ENCODE measurements around the gene IRX4.

IRX4 gene

GRCh38 chr5:1889321-1890065 lies 6.8 kb upstream of the IRX4 start:
- DNase-seq = no peak

DNA sequence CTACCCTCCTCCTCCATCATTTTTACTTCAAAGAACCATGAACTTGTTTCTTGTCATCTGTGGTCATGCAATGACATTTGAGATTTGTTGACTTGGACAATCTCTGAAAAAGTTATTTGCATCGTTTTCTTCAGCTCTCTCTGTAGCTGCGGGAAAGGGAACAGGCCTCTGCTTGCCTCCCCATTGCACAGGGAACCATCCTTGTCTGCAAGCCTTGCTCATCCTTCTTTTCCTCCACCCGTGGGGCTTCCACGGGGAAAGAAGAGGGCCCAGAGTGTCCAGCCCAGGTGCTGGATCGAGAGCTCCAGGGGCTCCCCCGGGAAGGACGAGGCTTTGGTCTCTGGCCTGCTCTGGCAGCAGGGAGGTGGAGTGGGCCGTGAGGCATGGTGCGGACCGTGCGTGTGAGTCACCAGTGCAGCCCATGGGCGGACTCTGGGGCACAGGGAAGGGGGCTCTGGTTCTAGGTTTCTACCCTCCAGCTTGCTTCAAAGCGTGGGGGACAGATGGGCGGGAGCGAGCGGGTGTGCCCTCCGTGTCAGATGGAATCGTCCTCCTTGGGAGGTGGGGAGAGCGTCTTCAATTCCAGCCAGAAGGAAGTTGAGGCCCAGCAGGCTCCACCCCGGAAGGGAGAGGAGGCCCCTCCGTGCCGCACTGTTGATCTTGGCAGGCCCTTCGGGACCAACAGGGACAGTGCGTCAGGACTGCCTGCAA lies 6.0 kb upstream of the IRX4 start:
- DNase-seq = no peak

- no peak for DNase-seq
Observed at GRCh38 chr5:1887588-1888360, 5.0 kb upstream of the IRX4 start.

DNA sequence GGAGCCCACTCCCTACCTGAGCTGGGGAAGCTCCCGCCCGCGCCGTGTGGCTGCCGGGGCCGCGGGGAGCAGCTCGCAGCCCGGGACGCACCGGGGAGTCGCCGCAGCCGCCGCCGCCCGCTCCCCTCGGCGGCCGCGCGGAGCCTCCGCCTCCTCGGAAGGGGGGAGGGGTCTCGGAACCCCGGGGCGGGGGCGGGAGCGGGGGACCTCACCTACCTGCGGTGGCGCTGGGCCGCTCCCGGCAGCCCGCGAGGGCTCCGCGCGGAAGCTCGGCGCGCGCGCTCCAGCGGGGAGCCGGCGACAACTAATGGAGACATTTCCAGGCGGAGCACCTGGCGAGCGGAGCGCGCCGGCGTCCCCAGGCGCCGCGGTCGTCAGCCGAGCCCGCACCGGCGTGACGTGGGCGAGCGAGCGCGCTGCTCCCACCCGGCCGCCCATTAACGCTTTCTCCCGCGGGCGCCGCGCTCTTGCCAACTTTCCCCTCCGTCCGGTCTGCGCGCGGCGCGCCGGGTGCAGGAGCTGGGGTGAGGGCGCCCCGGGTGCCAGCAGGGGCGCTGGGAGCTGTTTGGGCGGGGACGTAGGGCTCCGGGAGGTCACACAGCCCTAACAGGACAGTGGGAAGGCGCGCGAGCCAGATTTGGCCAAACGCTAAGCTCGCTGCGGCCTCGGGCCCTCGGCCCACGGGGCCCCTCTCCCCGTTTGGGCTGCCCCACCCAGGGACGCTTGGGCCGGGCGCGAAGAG lies 4.3 kb upstream of the IRX4 start:
- no peak for DNase-seq

DNA sequence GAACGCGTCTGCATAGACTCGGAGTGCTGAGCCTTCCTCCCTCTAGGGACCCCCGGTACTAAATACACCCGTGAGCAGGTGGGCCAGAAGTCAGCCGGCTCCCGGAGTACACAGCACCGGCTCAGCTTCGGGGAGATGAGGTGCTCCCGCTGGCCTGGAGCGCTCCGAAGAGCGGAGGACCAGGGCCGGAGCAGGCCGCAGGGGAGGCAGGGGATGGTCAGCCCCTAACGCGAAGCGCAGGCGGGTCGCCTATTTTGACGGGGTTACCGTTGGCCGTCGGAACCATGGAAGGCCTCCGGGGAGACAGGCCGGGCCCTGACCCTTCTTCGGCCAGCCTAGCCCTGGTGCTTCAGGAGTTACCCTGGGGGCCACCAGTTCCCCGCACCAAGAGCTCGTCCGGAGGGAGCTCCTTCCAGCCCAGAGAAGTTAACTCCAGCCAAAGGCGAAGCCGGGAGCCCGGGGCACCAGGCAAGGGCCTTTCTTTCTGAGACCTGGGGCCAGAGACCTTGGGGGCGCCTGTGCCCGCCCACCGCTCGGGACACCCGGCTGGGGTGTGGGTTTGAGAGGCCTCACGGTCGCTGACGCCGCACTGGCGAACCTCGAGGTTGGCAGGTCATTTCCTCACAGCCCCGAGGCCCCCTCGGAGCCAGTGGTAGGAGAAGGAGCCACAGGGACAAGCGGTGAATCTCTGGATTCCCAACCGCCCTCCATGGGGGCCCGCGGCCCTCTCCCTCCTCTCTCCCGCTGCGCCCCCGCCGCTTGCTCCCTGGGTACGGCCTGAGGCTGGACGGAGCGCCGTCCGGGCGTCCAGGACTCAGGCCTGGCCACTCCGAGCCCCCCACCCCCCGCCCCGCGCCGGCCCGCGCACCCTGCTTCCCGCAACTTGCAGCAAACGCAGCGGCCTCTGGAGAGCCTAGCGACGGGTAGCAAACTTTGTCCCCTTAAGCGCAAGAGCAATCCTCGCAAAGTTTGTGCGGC lies 3.4 kb upstream of the IRX4 start:
- no peak for DNase-seq

- no peak for DNase-seq
Observed at GRCh38 chr5:1885404-1885755, 2.7 kb upstream of the IRX4 start.

- DNase-seq = no peak
Observed at GRCh38 chr5:1884678-1885403, 2.1 kb upstream of the IRX4 start.

- DNase-seq = no peak
Observed at GRCh38 chr5:1883925-1884677, 1.4 kb upstream of the IRX4 start.

GRCh38 chr5:1883120-1883924 lies 597 bp upstream of the IRX4 start:
- peak; percentile 6 for DNase-seq

GRCh38 chr5:1881731-1882336 lies 891 bp downstream of the IRX4 start:
- DNase-seq = no peak

DNA sequence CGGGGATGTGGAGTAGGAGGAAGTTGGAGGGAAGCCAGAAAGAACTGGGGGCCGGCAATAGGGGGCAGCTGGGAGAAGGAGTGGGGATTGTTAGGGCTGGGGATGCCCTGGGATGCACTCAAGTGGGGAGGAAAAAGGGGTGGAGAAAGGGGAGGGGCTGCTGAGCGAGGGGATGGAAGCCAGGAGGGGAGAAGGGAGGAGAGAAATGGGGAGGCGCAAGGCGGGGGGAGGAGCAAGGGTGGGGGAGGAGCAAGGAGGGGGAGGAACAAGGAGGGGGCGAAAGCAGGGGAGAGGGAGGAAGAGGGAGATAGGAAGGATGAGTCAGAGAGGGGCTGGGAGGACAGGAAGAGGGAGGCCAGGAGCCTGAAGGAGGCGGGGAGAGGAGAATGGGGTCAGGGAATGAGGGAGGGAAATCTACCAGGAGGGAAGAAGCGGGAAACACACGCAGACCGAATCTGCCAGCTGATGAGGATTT lies 1.6 kb downstream of the IRX4 start:
- no peak for DNase-seq

GRCh38 chr5:1880377-1881025 lies 2.2 kb downstream of the IRX4 start:
- no peak for DNase-seq

DNA sequence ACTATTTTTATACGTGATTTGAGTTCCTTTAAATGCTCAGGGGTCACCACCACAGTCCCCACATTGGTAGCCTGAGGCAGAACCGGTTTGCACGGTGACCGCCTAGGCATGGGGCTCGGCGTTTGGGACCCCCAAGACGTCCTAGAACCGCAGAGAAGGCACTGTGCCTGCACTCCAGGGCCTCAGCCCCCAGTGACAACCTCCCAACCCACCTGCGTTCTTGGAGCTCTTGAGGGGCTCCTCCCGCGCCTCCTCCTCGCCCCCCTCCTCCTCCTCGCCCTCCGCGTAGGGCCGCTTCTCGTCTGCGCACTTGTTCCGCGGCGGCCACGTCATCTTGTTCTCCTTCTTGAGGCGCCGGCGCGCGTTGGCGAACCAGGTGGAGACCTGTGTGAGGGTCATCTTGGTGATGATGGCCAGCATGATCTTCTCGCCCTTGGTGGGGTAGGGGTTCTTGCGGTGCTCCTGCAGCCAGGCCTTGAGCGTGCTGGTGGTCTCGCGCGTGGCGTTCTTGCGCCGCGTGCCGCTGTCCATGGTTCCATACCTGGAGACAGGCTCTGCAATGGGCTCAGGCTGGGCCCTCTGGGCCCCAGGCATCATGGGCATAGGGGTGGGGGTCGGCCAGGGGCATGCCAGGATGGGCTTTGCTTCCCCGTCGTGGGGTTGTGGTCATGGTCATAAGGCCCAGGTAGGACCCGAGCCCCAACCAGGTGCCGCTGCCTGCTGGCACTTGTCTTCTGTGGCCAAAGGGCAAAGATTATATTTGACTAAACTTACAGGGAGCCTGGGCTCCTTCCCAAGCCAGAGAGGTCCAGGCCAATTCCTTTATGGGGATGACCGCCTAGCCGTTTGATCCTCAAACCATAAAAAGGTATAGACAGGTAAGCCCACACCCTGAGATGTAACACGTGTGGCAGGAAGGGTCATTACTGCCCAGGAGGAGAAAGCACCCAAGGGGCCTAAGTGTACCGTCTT lies 3.1 kb downstream of the IRX4 start:
- no peak for DNase-seq

DNA sequence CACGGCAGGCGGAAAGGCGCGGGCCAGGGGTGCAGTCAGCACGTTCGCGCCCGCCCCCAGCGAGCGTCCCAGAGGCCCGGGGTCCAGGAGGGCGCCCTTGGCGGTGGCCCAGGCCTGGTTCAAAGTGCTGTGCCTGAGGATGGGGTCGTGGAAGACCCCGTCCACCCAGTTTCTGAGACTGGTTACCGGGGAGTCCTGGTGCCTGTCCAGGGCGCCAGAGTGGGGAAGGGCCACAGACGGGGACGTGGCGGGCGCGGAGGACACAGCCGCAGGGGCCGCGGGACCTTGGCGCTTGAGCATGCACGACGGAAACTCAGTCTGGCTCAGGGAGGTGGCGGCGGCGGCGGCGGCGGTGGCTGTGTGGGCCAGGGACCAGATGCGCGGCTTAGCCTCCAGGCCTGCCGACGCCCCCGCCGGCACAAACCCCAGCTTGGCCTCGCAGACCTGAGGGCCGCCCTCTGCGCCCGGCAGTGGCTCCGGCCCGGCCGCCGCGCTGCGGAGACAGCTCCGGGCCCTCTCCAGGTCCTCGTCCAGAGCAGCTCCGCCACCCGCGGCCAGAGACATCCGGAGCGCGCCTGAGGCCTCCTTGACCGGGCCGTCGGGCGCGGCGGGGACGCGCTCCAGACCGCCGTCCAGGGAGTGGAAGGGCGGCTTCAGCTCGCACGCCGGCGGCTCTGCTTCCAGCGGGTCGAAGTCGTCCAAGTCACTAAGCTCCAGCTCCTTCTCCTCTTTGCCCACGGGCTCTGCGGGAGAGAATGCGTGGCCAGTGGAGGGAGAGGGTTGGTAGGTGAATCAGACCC lies 4.5 kb downstream of the IRX4 start:
- no peak for DNase-seq

- DNase-seq = no peak
Observed at GRCh38 chr5:1877103-1878049, 5.3 kb downstream of the IRX4 start.

All from activated CD4-positive, alpha-beta T cell treated with anti-CD3 and anti-CD28 coated beads, Interleukin-2, amount 50 U/mL, for 16 hours (primary cell).